Keratinocyte (primary cell): ENCODE data around the gene MSL1. TPM values are rescaled to one million over a fixed set of nuclear protein-coding genes. Genes with fewer than 3 reads are reported as not detected.
A peak's percentile ranks its signal among the peaks of the same experiment; 100 is the strongest.

ENCODE experiments used
- DNase-seq: peaks from one replicate; pipeline ENCODE4 v3.0.0-alpha.2; 2011; ENCODE audit warnings: low read depth, missing footprints, low spot score
- FAIRE-seq: peaks from 2 replicates; lab custom pipeline; 2011; peaks lifted over from hg19 to GRCh38; lab: Jason Lieb, UNC
- H2AFZ ChIP-seq: 2 replicates; pipeline ENCODE4 v1.6.0; 2012; ENCODE audit warnings: low read length, control low read depth, inconsistent platforms; ENCODE audit not compliant: control insufficient read depth
- H3K27ac ChIP-seq: 2 replicates; pipeline ENCODE4 v1.5.1; 2011; ENCODE audit warnings: low read length; ENCODE audit not compliant: control insufficient read depth, insufficient read depth
- H3K27me3 ChIP-seq: 3 replicates; pipeline ENCODE4 v1.6.0; 2011; ENCODE audit warnings: low read length; ENCODE audit not compliant: control insufficient read depth, insufficient read depth; ENCODE audit errors: extremely low read depth
- H3K36me3 ChIP-seq, 2 experiments: 2 replicates in 1 of 2; 3 replicates in 1 of 2; pipeline ENCODE4 v1.5.1; 2011; ENCODE audit warnings: low read length in 2 of 2, mild to moderate bottlenecking in 1 of 2; ENCODE audit not compliant: control insufficient read depth in 2 of 2, insufficient read depth in 2 of 2; ENCODE audit errors: extremely low read depth in 1 of 2
- H3K4me1 ChIP-seq: 3 replicates; pipeline ENCODE4 v1.5.1; 2011; ENCODE audit warnings: low read length; ENCODE audit not compliant: control insufficient read depth, insufficient read depth; ENCODE audit errors: extremely low read depth
- H3K4me2 ChIP-seq: 3 replicates; pipeline ENCODE4 v1.6.0; 2011; ENCODE audit warnings: low read depth, low read length; ENCODE audit not compliant: control insufficient read depth, insufficient read depth; ENCODE audit errors: extremely low read depth
- H3K4me3 ChIP-seq, 3 experiments: fragments of 200-600 bp in 1 of 3; sonication (generic) in 1 of 3; 2 replicates in 2 of 3; 3 replicates in 1 of 3; pipeline ENCODE4 v1.5.1; 2011 to 2016; ENCODE audit warnings: low read length in 3 of 3, mild to moderate bottlenecking in 3 of 3, control low read depth in 2 of 3, inconsistent platforms in 1 of 3, low read depth in 1 of 3, mixed read lengths in 1 of 3, mixed run types in 1 of 3, moderate library complexity in 1 of 3; ENCODE audit not compliant: control insufficient read depth in 2 of 3, insufficient read depth in 2 of 3; ENCODE audit errors: extremely low read depth in 1 of 3
- H3K79me2 ChIP-seq: 2 replicates; pipeline ENCODE4 v1.6.0; 2012; ENCODE audit warnings: low read length; ENCODE audit not compliant: control insufficient read depth, insufficient read depth
- H3K9ac ChIP-seq: 3 replicates; pipeline ENCODE4 v1.6.0; 2011; ENCODE audit warnings: low read length; ENCODE audit not compliant: control insufficient read depth, insufficient read depth; ENCODE audit errors: extremely low read depth
- H3K9me1 ChIP-seq: 3 replicates; pipeline ENCODE4 v1.6.0; 2011; ENCODE audit warnings: low read length; ENCODE audit not compliant: control insufficient read depth, insufficient read depth; ENCODE audit errors: extremely low read depth
- H3K9me3 ChIP-seq: 2 replicates; pipeline ENCODE4 v1.5.1; 2012; ENCODE audit warnings: low read depth, low read length; ENCODE audit not compliant: control insufficient read depth
- H4K20me1 ChIP-seq: 3 replicates; pipeline ENCODE4 v1.6.0; 2011; ENCODE audit warnings: low read length; ENCODE audit not compliant: control insufficient read depth, insufficient read depth; ENCODE audit errors: extremely low read depth
- CTCF ChIP-seq, 3 experiments: IDR thresholded peaks in 1 of 3; conservative IDR thresholded peaks in 1 of 3; optimal IDR thresholded peaks in 1 of 3; 2 replicates in 2 of 3; 3 replicates in 1 of 3; pipeline versions ENCODE3 to v1.5.1; 2011; ENCODE audit warnings: low read length in 3 of 3, mild to moderate bottlenecking in 3 of 3, moderate library complexity in 2 of 3, control low read depth in 1 of 3, inconsistent platforms in 1 of 3; ENCODE audit not compliant: insufficient read depth in 2 of 3; ENCODE audit errors: extremely low read depth in 1 of 3
- EZH2 ChIP-seq: IDR thresholded peaks from one replicate; pipeline ENCODE4 v1.6.1; 2012; ENCODE audit warnings: inconsistent platforms, mild to moderate bottlenecking, low read length, moderate library complexity
- dilution Hi-C: fragments of 300-500 bp; cut with MboI; formaldehyde crosslinking; loops from one replicate; pipeline ENCODE4 v1.7.0; 2020; ENCODE audit warnings: low sequenced_read_pairs; ENCODE audit not compliant: extremely low pct_ligation_motif_present
- polyA plus RNA-seq, 5 experiments: library from polyadenylated mRNA; depleted of rRNA in 3 of 5; stranded (reverse) in 3 of 5; stranded (forward) in 1 of 5; unstranded in 1 of 5; fragments of >200 nt; gene quantifications; 1 replicate in 1 of 5; 2 replicates in 3 of 5; 3 replicates in 1 of 5; pipeline versions ENCODE4 v1.2.1 to v1.2.3, GENCODE V29; 2011 to 2012; ENCODE audit warnings: missing spikeins in 2 of 5, low read depth in 1 of 5, low replicate concordance in 1 of 5

Gene MSL1
- polyA plus RNA-seq, 1 donor (not counting 4 experiments of a cell fraction or from before 2014, with no cell fraction given): 66.8 TPM

- dilution Hi-C loops: no loop called here
- H4K20me1 ChIP-seq: no peaks in the 10 kb centered on the region
- DNase-seq (no peak), FAIRE-seq (no peak)
- no peaks in the 10 kb centered on the region for H3K27me3 ChIP-seq
- no peak overlapping the region for H3K4me2 ChIP-seq
- no peaks in the 10 kb centered on the region for H3K9me1 ChIP-seq
- TF ChIP-seq CTCF (optimal IDR thresholded peaks at IDR 0.05 in 1 of 3, IDR thresholded peaks at IDR 0.05 in 1 of 3, conservative IDR thresholded peaks at IDR 0.05 in 1 of 3; ENCODE audit: extremely low read depth in 1 of 3, insufficient read depth in 2 of 3, low read length in 3 of 3) (no peak), EZH2 (no peak)
- H3K4me1 ChIP-seq: peaks cover 36% of the 10 kb centered on the region
- H3K36me3 ChIP-seq: peaks cover 26 to 48% of the 10 kb centered on the region in 2 experiments
- H2AFZ ChIP-seq: no peak overlapping the region
- no peaks in the 10 kb centered on the region for H3K9me3 ChIP-seq
- no peak overlapping the region for H3K4me3 ChIP-seq
- H3K79me2 ChIP-seq: peaks cover 13% of the 10 kb centered on the region
- no peak overlapping the region for H3K27ac ChIP-seq
- no peak overlapping the region for H3K9ac ChIP-seq
Observed at GRCh38 chr17:40095944-40096791, 25.6 kb upstream of the MSL1 start.

- dilution Hi-C loops: no loop called here
- Histone ChIP-seq H3K4me1 (peaks cover 40% of the 10 kb centered on the region), H3K4me3 (peak overlapping the region in 1 of 3 experiments; percentile 77), H3K79me2 (peaks cover 13% of the 10 kb centered on the region), H4K20me1 (no peaks in the 10 kb centered on the region), H2AFZ (no peak overlapping the region), H3K36me3 (peaks cover 26 to 48% of the 10 kb centered on the region in 2 experiments), H3K27me3 (no peaks in the 10 kb centered on the region), H3K9ac (no peak overlapping the region), H3K4me2 (peak overlapping the region; percentile 89), H3K9me3 (no peaks in the 10 kb centered on the region), H3K9me1 (no peaks in the 10 kb centered on the region), H3K27ac (no peak overlapping the region)
- FAIRE-seq: no peak
- DNase-seq: no peak
- no peak for TF ChIP-seq CTCF (optimal IDR thresholded peaks at IDR 0.05 in 1 of 3, IDR thresholded peaks at IDR 0.05 in 1 of 3, conservative IDR thresholded peaks at IDR 0.05 in 1 of 3; ENCODE audit: extremely low read depth in 1 of 3, insufficient read depth in 2 of 3, low read length in 3 of 3)
- no peak for TF ChIP-seq EZH2
Observed at GRCh38 chr17:40097087-40097486, 24.7 kb upstream of the MSL1 start.
